Measurements from ENCODE around the gene CACNA1A. TPM values are rescaled to one million over a fixed set of nuclear protein-coding genes. Genes with fewer than 3 reads are reported as not detected.

CACNA1A gene
- polyA plus RNA-seq, 3 donors, result 0.58 to 2.2 (median 2.0) TPM

DNA sequence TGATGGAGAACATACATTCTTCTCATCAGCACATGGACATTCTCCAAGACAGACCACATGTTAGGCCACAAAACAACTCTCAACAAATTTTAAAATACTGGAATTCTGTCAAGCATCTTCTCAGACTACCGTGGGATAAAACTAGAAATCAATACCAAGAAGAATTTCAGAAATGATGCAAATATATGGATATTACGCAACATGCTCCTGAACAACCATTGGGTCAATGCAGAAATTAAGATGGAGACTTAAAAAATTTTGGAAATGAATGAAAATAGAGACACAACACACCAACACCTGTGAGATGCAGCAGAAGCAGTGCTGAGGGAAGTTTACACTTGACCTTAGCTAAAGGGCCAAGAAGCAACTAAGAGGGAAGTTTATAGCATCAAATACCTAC lies 162.8 kb downstream of the CACNA1A start:
- WGBS, 3 donors, result 60 to 84% (median 67%) methylated on average over 2 of the region's 2 CpGs
- H3K27ac ChIP-seq (ENCODE audit: low read depth, low read length), result no peak overlapping the region

DNA sequence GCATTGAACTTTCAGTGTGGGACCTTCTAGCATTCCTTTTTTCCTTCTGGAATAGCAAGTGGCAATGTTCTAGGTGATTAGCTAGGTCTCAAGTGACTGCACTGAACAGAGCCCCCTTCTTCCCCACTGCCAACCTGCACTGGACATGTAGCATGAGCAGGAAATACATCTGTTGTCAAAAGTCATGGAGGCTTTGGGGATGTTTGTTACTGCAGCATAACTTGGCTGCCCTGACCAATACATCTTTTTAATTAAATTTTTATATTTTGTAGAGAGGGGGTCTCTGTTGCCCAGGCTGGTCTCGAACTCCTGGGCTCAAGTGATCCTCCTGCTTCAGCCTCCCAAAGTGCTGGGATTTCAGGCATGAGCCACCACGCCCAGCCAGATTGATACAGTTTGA lies 163.6 kb downstream of the CACNA1A start:
- 42 to 61% (median 43%) methylated on average over 2 of the region's 2 CpGs for WGBS, 3 donors
- no peak overlapping the region for H3K27ac ChIP-seq (ENCODE audit: low read depth, low read length)

DNA sequence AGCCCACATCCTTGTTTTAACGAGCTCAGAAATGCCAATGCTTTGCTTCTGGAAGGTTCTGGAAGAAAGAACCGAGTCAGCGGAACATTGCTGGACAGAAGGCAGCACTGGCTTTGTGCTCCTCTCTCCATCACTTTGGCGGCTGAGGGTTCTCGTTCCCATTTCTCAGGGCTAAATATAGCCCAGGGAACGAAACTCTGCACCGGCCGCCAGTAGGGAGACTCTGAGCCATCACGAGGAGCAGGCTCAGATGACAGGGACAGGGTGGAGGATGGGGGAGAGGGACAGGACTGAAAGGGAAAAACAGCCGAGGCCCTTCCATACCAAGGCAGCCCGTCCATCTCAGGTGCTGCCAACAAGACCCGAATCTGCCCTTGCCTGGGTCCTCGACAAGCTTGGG lies 166.4 kb downstream of the CACNA1A start:
- H3K27ac ChIP-seq (ENCODE audit: low read depth, low read length), result no peak overlapping the region
- 59 to 65% (median 64%) methylated on average over 13 of the region's 13 CpGs for WGBS, 3 donors

- no peak overlapping the region for H3K27ac ChIP-seq (ENCODE audit: low read depth, low read length)
- 40 to 84% (median 71%) methylated on average over 3 of the region's 3 CpGs for WGBS, 3 donors
Measured at GRCh38 chr19:13337181-13337580, 169.1 kb downstream of the CACNA1A start.

- 67 to 83% (median 80%) methylated on average over 7 of the region's 7 CpGs for WGBS, 3 donors
- no peak overlapping the region for H3K27ac ChIP-seq (ENCODE audit: low read depth, low read length)
Measured at GRCh38 chr19:13334801-13335481, 171.3 kb downstream of the CACNA1A start.

GRCh38 chr19:13330285-13330684 lies 176.0 kb downstream of the CACNA1A start:
- 83 to 94% (median 91%) methylated on average over 6 of the region's 6 CpGs for WGBS, 3 donors
- H3K27ac ChIP-seq (ENCODE audit: low read depth, low read length), result no peak overlapping the region

DNA sequence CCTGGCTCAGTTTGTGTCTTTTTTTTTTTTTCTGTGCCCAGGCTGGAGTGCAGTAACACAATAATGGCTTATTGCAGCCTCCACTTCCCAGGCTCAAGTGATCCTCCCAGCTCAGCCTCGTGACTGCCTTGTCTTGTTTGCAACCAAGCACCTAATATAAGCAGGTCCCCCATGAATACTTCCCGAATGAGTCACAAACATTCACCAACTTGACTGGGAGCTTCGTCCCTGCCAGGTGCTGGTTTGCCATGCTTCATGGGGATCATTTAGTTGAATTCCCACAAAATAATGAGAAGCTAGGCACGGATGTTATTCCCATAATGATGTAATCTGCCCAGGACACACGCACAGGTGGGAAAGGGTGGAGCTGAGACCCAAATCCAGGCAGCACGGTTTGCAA lies 176.5 kb downstream of the CACNA1A start:
- WGBS, 3 donors, result 67 to 86% (median 83%) methylated on average over 6 of the region's 6 CpGs

GRCh38 chr19:13328241-13328640 lies 178.0 kb downstream of the CACNA1A start:
- no peak overlapping the region for H3K27ac ChIP-seq (ENCODE audit: low read depth, low read length)
- WGBS, 3 donors, result 75 to 79% (median 78%) methylated on average over 6 of the region's 6 CpGs

More for the DNA sequence above, 176.5 kb downstream of the CACNA1A start:
- no peak overlapping the region for H3K27ac ChIP-seq (ENCODE audit: low read depth, low read length)

GRCh38 chr19:13319526-13319925 lies 186.8 kb downstream of the CACNA1A start:
- no peak overlapping the region for H3K27ac ChIP-seq (ENCODE audit: low read depth, low read length)
- 73 to 81% (median 76%) methylated on average over 4 of the region's 4 CpGs for WGBS, 3 donors

- H3K27ac ChIP-seq (ENCODE audit: low read depth, low read length), result no peak overlapping the region
- WGBS, 3 donors, result 62 to 67% (median 64%) methylated on average over 4 of the region's 4 CpGs
Measured at GRCh38 chr19:13318190-13318589, 188.1 kb downstream of the CACNA1A start.

DNA sequence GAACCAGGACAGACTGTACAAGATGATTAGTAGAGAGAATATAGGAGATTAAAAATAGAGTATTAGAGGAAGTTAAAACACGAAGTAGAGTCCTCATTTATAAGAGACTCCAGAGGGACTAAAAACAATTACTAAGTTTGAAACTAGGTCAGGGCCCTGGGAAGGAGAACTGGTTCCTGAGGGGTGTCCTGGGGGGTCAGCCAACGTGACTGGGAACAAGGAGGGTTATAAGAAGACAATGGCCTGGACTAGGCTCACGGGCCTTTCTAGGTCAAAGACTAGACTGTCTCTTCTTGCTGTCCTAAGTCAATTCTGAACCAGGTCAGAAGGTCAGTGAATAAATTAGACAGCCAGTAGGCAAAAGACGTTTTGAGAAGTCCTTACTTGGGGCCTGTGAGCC lies 190.8 kb downstream of the CACNA1A start:
- no peak overlapping the region for H3K27ac ChIP-seq (ENCODE audit: low read depth, low read length)
- 38 to 56% (median 51%) methylated on average over 4 of the region's 4 CpGs for WGBS, 3 donors

GRCh38 chr19:13314761-13315160 lies 191.5 kb downstream of the CACNA1A start:
- H3K27ac ChIP-seq (ENCODE audit: low read depth, low read length), result no peak overlapping the region
- WGBS, 3 donors, result 60 to 82% (median 79%) methylated on average over 3 of the region's 3 CpGs

DNA sequence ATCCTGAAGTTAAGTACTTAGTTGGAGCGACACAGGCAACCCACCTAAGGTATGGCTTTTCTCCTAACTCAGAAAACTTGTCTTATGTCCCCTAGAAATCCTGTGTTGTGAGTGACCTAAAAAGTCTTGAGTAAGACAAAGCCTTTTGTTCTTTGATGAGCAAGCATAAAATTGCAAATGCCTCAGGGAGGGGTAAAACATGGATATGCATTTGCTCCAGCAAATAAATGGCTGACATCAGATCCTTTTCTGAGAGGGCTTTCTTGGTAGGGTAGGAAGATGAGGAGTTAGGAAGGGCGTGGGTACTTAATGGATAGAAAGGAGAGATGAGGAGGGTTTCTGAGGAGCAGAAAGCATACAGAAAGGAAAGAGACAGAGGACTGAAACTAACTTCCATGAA lies 192.4 kb downstream of the CACNA1A start:
- WGBS, 3 donors, result 63 to 87% (median 82%) methylated on average over 2 of the region's 2 CpGs

GRCh38 chr19:13309864-13310263 lies 196.4 kb downstream of the CACNA1A start:
- WGBS, 3 donors, result 68 to 78% (median 77%) methylated on average over 8 of the region's 8 CpGs

More for the DNA sequence above, 192.4 kb downstream of the CACNA1A start:
- no peak overlapping the region for H3K27ac ChIP-seq (ENCODE audit: low read depth, low read length)

GRCh38 chr19:13303381-13304129 lies 202.7 kb downstream of the CACNA1A start:
- no peak overlapping the region for H3K27ac ChIP-seq (ENCODE audit: low read depth, low read length)
- WGBS, 3 donors, result 68 to 70% (median 69%) methylated on average over 24 of the region's 24 CpGs

More at GRCh38 chr19:13309864-13310263, 196.4 kb downstream of the CACNA1A start:
- no peak overlapping the region for H3K27ac ChIP-seq (ENCODE audit: low read depth, low read length)

- H3K27ac ChIP-seq (ENCODE audit: low read depth, low read length), result no peak overlapping the region
- WGBS, 3 donors, result 23 to 39% (median 36%) methylated on average over 12 of the region's 12 CpGs
Measured at GRCh38 chr19:13302526-13303270, 203.6 kb downstream of the CACNA1A start.

- WGBS, 3 donors, result 56 to 69% (median 68%) methylated on average over 10 of the region's 10 CpGs
- H3K27ac ChIP-seq (ENCODE audit: low read depth, low read length), result no peak overlapping the region
Measured at GRCh38 chr19:13301627-13302334, 204.5 kb downstream of the CACNA1A start.

- WGBS, 3 donors, result 62 to 68% (median 65%) methylated on average over 7 of the region's 7 CpGs
- H3K27ac ChIP-seq (ENCODE audit: low read depth, low read length), result no peak overlapping the region
Measured at GRCh38 chr19:13300421-13301030, 205.8 kb downstream of the CACNA1A start.
